GM18907 (cell line): ENCODE measurements around the gene PCMT1.
"Not testable (repeated sequence)": the region's sequence is repeated elsewhere in the genome, so short reads cannot be mapped to it uniquely, and the experiment has no call there.

ENCODE experiments used
- ATAC-seq: cut with Tn5 transposase; IDR thresholded peaks from one replicate; pipeline ENCODE4 v1.9.1; 2021; ENCODE audit warnings: mild to moderate bottlenecking, moderate library complexity; ENCODE audit not compliant: unreplicated experiment

Gene PCMT1

DNA sequence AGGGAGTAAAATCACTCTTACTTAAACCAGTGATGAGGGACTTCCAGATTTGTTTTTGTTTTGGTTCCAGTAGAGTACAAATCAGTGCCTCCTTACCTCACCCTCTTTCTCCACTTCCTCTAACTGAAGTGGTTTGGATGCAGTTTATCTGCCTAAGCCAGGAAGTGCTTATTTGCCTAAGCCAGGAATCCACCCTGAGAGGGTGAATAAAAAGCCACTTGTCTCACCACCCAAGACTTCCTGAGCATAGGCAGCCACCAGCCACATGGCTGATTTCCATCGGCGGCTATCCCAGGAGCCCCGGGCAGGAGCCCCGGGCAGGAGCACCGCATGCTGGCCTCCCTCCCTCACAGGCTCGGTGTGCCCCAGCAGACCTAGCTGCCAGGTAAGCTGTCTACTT lies 102.6 kb downstream of the PCMT1 start:
- ATAC-seq = peak; percentile 65

GRCh38 chr6:149852881-149853280 lies 103.3 kb downstream of the PCMT1 start:
- no peak for ATAC-seq

DNA sequence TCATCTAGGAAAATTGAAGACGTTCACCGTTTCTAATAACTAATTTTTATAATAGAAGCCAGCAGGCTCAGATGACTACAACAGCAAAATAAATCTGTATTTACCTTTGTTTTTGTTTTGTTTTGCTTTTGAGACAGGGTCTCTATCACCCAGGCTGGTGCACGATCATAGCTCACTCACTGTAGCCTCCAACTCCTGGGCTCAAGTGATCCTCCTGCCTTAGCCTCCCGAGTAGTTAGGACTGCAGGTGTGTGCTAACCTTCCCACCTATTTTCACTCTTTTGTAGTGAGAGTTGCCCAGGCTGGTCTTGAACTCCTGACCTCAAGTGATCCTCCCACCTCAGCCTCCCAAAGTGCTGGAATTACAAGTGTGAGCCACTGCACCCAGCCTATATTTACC lies 104.5 kb downstream of the PCMT1 start:
- not testable (repeated sequence) for ATAC-seq

DNA sequence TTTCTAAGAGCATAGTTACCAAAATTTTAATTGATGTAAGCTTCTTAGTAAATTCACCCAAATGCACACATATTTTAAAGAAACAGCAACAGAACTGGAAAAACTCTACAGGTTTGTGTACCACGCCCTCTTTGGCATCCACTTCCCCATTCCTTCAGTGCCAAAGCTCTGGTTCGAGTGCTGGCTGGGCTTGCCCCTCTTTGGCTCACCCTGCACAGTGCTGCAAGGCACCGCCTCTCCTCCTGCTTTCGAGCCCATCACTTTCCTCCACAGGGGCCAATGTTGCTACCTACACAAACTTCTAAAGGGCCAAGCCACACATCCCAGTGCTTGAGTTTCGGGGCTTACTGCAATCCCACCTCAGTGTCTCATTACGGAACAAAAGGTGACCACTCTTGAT lies 105.0 kb downstream of the PCMT1 start:
- ATAC-seq = no peak

DNA sequence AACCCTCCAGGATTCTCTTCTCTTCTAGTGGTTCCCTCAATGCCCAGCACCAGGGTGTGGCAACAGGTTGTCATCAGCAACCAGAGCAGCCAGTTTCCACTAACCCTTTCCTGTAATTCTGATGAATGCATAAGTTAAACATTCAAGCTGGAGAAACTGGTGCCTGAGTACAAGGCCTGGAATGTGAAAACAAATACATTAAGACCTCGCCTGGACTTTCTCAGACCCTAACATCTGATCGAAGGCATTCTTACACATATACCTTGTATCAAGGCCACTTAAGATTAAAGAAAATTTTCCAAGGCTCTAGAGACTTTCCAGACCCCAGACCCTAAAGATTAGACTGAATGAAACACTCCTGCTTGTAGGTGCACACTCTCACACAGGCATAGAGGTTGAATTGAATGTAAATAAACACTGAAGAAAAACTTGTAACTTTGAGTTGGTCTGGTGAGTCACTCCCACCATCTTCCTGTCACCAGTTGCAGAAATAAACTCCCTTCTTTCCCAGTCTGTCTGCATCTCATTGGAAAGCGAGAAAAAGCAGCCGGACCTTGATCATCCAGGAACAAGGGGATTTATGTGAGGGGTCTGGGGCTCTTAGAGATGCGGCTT lies 105.6 kb downstream of the PCMT1 start:
- ATAC-seq = no peak

DNA sequence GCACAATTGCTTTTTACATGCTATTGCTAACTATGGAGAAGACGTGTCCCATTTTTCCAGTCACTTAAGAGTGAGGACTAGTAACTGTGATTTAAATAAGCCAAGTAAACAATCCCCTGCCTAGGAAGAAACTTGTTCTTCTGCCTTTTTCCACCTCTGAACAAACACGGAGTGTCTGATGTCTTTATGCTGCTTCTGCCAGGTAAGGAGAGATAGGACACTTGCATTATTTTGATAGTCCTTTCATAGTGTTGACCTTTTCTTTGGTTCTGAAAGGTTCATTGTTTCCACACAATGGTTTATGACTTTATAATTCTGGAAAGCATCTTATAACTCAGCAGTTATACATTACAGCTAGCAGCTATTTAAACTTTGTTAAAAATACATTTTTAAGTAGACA lies 106.2 kb downstream of the PCMT1 start:
- ATAC-seq = no peak

DNA sequence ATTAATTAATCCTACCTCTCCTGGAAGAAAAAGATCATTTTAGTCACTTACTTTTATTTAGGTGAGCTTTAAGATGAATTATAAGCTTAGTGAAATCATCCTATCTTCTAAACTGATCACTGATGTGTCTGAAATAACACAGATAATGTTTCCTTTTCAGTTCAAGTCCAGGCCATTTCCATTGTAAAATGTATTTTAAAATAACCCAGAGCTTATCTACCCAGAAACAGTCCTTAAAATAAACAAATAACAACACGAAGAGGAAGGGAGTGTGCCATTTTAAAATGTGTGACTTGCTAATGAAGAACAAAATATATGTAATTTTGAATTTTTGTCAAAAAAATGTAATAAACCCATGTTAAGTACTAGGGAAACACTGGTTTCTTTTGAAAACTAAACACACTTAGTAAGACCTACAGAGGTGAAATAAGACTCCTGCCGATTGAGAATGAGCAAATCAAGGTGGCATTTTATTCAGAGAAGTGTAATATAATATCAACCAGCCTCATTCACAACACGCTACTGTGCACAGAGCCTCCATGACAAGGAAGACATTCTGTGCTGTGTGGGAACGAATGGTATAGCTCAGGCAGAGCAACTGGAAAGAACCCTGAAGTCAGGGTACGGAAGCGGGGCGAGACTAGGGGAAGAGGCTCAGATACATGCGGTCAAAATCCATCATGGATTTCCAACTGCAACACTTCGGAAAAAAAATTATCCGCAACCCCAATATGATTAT lies 106.9 kb downstream of the PCMT1 start:
- ATAC-seq = no peak

DNA sequence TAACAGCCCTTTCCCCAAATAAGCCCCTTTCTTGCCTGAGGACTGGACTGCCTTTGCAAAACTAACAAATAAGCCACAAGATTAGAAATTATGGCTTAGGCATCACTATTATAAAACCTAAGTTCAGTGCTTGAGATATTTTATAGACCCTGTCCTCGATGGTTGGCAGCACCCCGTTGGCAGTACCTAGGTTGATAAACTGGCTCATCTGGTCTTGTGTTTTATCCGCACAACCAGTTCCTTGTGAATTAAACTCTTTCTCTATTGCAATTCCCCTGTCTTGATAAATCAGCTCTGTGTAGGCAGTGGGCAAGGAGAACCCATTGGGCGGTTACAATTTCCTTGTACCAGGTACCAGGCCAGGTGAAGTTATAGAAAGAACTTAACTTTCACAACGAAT lies 108.0 kb downstream of the PCMT1 start:
- no peak for ATAC-seq

GRCh38 chr6:149859368-149859767 lies 109.8 kb downstream of the PCMT1 start:
- no peak for ATAC-seq

- ATAC-seq = no peak
Observed at GRCh38 chr6:149859938-149860337, 110.4 kb downstream of the PCMT1 start.

- no peak for ATAC-seq
Observed at GRCh38 chr6:149860513-149860833, 110.9 kb downstream of the PCMT1 start.
